Measurements from ENCODE around the gene NFKBIL1. TPM values are rescaled to one million over a fixed set of nuclear protein-coding genes. Genes with fewer than 3 reads are reported as not detected.

Gene NFKBIL1
- total and polyA plus RNA-seq, 9 of the 15 experiments (the other 6 are each of a cell fraction or from before 2014, with no cell fraction given) = 0.49 to 33.1 (median 7.6) TPM

DNA sequence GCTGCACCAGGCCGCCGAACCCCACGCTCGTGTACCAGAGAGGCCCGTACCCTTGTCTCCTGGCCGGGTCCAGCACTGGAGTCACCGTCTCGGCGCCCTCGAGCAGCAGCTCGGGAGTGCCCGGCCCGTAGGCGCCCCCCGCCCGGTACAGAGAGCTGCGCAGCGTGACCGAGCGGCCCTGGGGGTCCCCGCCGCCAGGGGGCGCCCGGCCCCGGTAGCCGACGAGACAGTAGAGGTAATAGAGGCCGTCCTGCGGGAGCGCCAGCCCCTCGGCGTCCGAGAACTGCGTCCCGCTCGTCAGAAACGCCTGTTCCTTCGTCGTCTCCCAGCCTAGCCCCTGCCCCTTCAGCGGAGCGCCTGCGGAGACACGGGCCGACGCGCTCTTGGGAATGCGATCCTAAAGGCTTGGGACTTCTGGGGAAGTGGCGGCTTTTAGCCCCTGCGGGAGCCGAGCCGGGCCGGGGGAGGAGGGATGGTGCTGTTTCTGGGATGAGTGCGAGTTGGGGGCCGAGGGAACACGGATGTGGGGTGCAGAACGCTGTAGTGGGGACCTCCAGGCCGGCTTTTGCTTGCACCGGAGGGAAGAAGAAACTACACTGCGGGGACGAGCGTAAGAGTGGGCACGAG, 33.5 kb downstream of the NFKBIL1 start (continued):
- TF ChIP-seq ETV6 (IDR thresholded peaks at IDR 0.05; ENCODE audit: borderline replicate concordance in 1 of 2, low read depth in 2 of 2, low read length in 1 of 2) (no peak), ETV6 (CRISPR knock-in tag; IDR thresholded peaks at IDR 0.05; ENCODE audit: borderline replicate concordance) (no peak), ZNF77 (CRISPR knock-in tag; IDR thresholded peaks at IDR 0.05) (no peak), CREM (IDR thresholded peaks at IDR 0.05; ENCODE audit: low read depth) (peak; percentile 87), ZNF699 (CRISPR knock-in tag; IDR thresholded peaks at IDR 0.05; ENCODE audit: insufficient replicate concordance) (no peak), WHSC1 (IDR thresholded peaks at IDR 0.05; ENCODE audit: low read length) (no peak), RBBP5 (IDR thresholded peaks at IDR 0.05; ENCODE audit: borderline replicate concordance, insufficient read depth, low read length, poor library complexity, severe bottlenecking) (peak; percentile 76), FOXA1 (IDR thresholded peaks at IDR 0.05; ENCODE audit: borderline replicate concordance) (no peak), PTRF (tag; IDR thresholded peaks at IDR 0.05) (no peak), EP400 (IDR thresholded peaks at IDR 0.05) (peak; percentile 44; the same call in 1 of the 2 replicates), HDAC3 (IDR thresholded peaks at IDR 0.05; ENCODE audit: borderline replicate concordance, partially characterized antibody) (no peak), ZNF133 (CRISPR knock-in tag; IDR thresholded peaks at IDR 0.05) (no peak), ZNF41 (CRISPR knock-in tag; conservative IDR thresholded peaks at IDR 0.05) (no peak), SMARCA4 (IDR thresholded peaks at IDR 0.05) (0 out of 2 replicates have a peak, but pooled peaks have one; percentile 54), ZNF780A (CRISPR knock-in tag; IDR thresholded peaks at IDR 0.05) (no peak), ARID2 (IDR thresholded peaks at IDR 0.05) (no peak), PCBP1 (IDR thresholded peaks at IDR 0.05; ENCODE audit: low read depth, low read length, poor library complexity, severe bottlenecking) (peak; percentile 82), ELF1 (tag; IDR thresholded peaks at IDR 0.05) (no peak), SMC3 (conservative IDR thresholded peaks at IDR 0.05; ENCODE audit: insufficient read depth, low read depth, low read length) (peak; percentile 83), ZNF384 (IDR thresholded peaks at IDR 0.05; ENCODE audit: low read depth, low read length) (no peak), TAF15 (IDR thresholded peaks at IDR 0.05; ENCODE audit: low read depth, low read length) (no peak), U2AF1 (optimal IDR thresholded peaks at IDR 0.05; ENCODE audit: low read depth, low read length) (no peak), NFE2L1 (tag; IDR thresholded peaks at IDR 0.05; ENCODE audit: borderline replicate concordance, low read depth) (no peak), CBFA2T3 (IDR thresholded peaks at IDR 0.05) (no peak), ZNF444 (CRISPR knock-in tag; IDR thresholded peaks at IDR 0.05) (no peak)
- TF ChIP-seq, protein P1, sequence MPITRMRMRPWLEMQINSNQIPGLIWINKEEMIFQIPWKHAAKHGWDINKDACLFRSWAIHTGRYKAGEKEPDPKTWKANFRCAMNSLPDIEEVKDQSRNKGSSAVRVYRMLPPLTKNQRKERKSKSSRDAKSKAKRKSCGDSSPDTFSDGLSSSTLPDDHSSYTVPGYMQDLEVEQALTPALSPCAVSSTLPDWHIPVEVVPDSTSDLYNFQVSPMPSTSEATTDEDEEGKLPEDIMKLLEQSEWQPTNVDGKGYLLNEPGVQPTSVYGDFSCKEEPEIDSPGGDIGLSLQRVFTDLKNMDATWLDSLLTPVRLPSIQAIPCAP (CRISPR knock-in tag; IDR thresholded peaks at IDR 0.05; ENCODE audit: borderline replicate concordance) = no peak
- TF ChIP-seq, protein P2, sequence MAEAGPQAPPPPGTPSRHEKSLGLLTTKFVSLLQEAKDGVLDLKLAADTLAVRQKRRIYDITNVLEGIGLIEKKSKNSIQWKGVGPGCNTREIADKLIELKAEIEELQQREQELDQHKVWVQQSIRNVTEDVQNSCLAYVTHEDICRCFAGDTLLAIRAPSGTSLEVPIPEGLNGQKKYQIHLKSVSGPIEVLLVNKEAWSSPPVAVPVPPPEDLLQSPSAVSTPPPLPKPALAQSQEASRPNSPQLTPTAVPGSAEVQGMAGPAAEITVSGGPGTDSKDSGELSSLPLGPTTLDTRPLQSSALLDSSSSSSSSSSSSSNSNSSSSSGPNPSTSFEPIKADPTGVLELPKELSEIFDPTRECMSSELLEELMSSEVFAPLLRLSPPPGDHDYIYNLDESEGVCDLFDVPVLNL (CRISPR knock-in tag; IDR thresholded peaks at IDR 0.05; ENCODE audit: low read depth) = peak; percentile 82
- TF ChIP-seq, protein P3, sequence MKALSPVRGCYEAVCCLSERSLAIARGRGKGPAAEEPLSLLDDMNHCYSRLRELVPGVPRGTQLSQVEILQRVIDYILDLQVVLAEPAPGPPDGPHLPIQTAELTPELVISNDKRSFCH (CRISPR knock-in tag; IDR thresholded peaks at IDR 0.05) = no peak
- TF ChIP-seq, protein P3 (tag; IDR thresholded peaks at IDR 0.05) = peak; percentile 73; the same call in 1 of the 2 replicates
